Stimulated activated CD8-positive, alpha-beta memory T cell treated with anti-CD3 and anti-CD28 coated beads, Interleukin-4, amount 100 ng/mL, for 4 hours (primary cell): ENCODE measurements around the gene WDR6.
"Not testable (repeated sequence)": the region's sequence is repeated elsewhere in the genome, so short reads cannot be mapped to it uniquely, and the experiment has no call there.

Source experiments
- DNase-seq, 2 donors: peaks; one replicate each; pipeline ENCODE4 v3.0.0-alpha.2; 2020; ENCODE audit warnings: low read depth in 2 of 2, low spot score in 1 of 2

The WDR6 gene

GRCh38 chr3:48990636-48991469, 16.3 kb upstream of the WDR6 start:
- DNase-seq = no peak

DNA sequence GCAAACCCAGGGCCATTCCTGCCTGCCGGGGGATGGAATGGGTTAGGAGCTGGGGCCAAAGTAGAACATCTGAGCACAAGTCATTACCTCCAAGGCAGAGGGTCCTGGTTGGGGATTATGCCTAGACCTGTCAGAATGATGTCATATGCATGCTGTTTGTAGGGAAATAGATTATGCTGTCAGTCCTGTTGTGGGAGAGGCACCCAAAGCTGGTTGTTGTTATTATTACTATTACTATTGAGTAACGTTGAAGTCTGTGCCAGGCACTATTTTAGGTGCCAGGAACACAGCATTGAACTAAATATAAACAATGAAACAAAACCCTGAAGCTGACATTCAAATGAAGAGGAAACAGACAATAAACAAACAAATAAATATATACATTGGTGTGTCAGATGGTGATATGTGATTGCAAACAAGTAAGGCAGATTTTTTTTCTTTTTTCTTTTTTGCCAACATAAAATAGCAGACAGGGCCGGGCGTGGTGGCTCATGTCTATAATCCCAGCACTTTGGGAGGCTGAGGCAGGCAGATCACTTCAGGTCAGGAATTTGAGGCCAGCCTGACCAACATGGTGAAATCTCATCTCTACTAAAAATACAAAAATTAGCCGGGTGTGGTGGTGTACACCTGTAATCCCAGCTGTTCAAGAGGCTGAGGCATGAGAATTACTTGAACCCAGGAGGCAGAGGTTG, 15.2 kb upstream of the WDR6 start:
- DNase-seq = no peak

DNA sequence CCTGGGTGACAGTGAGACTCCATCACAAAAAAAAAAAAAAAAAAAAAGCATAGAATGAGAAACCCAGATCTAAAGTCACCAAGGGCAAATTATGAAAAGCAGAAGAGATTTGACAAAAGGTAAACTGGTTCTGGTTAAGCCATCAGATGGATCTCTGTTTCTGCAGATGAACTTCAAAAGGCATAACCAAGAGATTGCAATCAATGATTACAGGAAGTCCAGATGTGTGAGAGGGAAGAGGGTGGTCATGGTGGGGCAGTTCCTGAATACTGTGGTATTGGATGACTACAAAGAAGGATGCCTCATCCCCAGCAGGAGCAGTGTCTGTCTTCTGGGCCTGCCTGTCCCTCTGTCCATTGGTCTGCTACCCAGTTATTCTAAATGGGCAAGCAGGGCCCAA, 13.4 kb upstream of the WDR6 start:
- DNase-seq = no peak

DNA sequence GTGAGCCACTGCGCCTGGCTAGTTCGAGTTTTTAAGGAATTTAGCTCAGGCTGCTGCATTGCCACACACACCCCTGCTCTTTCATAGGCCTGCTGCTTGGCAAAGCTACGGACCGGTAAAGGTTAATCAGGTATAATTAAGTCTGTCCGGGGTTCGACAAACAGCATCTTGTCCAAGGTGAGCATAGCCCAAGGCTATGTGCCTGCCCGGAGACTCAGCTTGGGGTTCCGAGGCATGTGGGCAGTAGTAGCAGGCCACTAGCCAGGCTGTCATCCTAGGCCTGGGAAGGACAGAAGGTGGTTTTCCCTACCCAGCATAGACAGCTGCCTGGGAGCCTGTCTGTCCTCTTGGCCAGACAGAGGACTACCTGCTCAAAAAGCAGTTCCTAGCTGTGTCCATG, 10.6 kb upstream of the WDR6 start:
- DNase-seq = no peak

DNA sequence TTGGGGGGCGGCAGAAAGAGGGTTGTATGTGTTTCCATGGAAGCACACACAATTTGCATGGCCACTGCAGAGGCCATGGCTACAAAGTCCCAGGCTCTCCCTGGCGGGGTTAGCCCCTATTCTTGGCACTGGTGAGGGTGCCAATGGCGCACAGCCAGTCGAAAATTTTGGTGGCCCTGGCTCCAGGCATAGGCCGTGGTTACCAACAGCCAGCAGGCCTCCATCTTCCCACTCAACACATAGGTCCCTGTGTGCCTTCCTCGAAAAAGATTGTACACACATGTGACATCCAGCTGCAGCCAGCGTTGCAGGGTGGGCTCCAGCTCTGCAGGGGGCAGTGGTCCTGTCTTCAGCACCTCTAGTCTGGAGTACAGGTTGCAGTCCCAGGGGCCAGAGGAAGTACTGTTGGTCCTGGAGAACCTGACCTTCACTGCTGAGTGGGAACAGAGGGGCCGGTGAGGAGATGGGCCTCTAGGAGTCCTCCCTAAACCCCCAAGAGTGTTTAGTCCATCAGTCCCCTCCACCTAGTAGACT, 10.0 kb upstream of the WDR6 start:
- DNase-seq = no peak

DNA sequence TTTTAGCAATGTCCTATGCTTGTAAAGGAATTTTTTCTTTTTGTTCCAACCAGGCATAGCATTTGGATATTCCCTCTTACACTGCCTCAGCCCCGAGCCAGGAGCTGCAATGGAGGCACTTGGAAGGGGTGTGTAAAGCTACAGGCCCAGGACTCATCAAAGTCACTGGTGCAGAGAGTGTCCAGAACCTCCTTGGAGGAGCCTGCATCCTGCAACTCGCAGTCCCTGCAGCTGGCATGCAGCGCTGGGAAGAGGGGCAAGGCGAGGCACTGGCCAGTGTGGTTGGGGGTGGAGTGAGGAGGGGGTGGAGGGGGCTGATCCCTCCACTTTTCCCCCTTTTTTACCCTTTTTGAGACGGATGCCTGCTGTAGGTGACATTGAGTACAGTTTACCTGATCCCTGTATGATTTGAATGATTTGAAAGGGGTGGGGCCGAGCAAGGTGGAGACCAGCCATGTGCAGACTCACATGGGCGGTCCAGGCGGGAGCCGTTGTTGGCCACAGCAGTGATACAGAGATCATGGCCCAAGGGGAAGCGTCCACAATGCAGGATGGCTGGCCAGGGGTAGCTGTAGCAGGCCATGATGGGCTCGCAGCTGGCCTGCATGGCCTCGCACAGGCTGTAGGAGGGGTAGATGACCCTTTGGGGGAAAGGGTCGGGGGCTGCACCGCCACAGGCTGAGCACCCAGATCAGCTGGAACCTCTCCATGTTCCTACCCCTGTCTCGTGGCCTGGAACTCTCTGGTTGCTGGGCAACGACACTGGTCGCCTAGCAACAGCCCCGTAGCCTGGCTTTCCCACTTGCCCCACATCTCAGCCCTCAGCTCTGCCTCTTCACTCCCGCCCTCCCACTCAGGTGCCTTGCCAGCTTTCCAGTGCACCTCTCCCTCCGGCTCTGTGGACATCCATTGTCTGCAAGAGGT, 9.2 kb upstream of the WDR6 start:
- no peak for DNase-seq

DNA sequence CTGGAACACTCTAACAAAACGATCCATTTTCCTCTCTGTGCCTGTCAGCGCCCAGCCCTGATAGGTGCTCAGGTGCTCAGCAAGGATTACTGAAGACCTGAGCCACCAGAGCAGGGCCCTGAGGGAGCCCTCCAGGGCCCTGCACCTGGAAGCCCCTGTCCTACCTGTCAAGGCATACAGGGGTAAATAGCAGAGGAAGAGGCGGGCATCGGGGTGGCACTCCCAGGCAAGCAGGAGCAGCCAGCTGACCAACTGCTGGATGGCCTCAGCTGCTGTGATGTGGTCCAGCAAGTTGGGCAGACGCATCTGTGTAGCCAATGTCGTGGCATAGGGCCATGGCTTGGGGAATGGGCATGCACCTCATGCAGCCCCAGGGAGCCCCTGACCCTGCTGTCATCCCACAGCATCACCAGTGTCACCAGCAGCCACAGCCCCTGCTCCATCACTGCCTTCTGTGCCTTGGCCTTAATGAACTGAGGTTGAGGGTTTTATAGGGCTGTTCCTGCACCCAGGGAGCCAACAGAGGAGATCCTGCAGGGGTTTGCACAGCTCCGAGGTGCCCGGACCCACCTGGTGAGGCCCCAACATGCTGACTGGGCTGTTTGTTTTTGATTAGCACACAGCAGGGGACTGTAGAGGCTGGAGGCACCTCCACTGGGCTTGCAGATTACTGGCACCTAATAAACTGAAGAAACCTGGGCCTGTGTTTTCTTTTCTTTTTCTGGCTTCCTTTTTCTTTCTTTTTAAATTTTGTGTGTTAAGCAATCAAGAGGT, 7.9 kb upstream of the WDR6 start:
- no peak for DNase-seq

DNA sequence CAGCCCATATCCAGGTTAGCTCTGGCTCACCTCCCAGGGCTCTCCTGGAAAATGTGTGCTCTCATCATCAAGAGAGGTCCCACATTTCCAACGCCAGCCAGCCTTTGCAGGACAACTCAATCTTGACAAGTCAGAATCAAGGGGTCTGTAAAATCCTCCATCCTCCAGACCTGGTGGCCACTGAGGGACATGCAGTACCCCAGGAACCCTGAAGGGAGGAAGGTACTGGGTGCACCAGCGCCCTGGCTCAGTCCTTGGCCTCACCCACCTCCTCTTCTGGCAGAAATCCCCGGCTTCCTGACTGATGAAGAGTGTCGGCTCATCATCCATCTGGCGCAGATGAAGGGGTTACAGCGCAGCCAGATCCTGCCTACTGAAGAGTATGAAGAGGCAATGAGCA, 6.0 kb upstream of the WDR6 start:
- no peak for DNase-seq

DNA sequence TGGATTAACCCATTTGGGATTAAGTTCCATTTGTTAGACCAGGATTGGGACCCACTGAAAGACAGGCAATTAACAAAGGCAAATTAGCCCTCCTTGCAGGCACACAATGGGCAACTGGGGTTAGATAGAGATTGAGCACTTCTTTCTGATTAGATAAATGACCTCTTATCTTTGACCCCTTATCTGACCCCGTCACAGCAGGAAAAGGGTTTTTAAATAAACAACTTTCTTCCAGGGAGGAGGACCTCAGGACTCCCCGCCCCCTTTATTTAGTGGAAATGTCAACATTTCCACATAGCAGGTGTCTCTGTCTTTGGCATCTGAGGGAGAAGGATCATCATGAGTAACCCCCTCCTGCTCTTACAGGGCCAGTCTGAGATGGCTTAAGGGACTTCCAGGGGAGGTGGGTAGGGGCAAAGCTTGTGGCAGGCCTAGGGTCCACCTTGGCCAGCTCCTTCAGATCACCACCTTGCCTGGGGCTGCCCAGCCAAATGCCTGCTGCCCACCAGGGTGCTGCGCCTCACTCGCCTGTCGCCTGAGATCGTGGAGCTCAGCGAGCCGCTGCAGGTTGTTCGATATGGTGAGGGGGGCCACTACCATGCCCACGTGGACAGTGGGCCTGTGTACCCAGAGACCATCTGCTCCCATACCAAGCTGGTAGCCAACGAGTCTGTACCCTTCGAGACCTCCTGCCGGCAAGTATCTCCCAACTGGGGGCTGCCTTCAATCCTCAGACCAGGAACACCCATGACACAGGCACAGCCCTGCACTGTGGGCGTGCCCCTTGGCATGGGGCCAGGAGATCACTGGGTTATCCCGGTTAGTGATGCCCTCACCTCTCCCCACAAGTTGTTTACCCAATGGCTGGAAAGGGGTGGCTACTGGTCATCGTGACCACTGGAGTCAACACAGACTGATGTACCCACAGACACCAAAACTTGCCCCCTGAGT, 2.6 kb upstream of the WDR6 start:
- DNase-seq = no peak

DNA sequence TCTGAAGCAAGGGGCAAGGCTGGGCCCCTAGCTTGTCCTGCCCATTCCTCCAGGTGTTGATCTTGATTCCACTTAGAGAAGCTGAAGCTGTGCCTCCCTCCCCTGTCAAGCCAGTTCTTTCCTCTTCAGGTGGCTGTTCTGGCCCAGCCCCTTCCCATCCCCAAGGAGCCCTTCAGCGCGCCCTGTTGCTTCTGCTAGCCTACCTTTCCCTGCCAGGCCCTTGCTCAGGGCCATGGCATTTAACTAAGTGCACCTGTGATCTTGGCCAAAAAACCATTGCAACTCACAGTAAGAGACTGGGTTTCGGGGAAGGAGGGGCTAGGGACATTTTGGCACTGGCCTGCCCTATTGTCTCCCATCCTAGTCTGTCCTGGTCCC, 1.9 kb upstream of the WDR6 start:
- no peak for DNase-seq

GRCh38 chr3:49005998-49006397, 1.2 kb upstream of the WDR6 start:
- no peak for DNase-seq

DNA sequence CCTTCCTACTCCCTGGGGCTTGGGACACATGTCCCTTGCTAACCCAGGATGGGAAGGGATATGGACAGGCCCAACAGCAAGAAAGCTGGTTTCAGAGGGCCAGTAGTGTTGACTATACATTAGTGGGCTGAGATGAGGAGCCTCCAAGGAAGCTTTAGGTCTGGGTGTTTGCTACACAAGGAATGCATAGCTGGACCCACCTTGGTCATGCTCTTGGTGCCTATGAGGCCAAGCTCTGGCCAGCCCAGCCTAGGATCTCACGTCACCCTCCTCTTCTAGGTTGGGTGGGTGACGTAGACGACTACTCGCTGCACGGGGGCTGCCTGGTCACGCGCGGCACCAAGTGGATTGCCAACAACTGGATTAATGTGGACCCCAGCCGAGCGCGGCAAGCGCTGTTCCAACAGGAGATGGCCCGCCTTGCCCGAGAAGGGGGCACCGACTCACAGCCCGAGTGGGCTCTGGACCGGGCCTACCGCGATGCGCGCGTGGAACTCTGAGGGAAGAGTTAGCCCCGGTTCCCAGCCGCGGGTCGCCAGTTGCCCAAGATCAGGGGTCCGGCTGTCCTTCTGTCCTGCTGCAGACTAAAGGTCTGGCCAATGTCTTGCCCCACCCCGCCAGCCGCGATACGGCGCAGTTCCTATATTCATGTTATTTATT, 653 bp upstream of the WDR6 start:
- DNase-seq = no peak

GRCh38 chr3:49007771-49008528, 759 bp downstream of the WDR6 start:
- DNase-seq = peak; percentile 80 to 82

DNA sequence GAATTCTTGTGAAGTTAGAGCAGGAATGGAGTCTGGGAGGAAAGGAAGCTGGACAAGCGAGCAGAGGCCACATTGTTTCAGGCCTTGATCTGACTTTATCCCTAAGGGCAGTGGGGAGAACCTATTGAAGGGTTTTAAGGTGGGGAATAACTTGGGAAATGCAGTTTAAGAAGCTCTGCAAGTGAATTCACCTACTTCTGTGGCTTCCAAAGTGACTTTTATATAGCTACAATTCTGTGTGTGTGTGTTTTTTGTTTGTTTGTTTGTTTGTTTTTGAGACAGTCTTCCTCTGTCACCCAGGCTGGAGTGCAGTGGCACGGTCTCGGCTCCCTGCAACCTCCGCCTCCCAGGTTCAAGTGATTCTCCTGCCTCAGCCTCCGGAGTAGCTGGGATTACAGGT, 1.4 kb downstream of the WDR6 start:
- DNase-seq = not testable (repeated sequence)

GRCh38 chr3:49009396-49009795, 2.2 kb downstream of the WDR6 start:
- DNase-seq = no peak

DNA sequence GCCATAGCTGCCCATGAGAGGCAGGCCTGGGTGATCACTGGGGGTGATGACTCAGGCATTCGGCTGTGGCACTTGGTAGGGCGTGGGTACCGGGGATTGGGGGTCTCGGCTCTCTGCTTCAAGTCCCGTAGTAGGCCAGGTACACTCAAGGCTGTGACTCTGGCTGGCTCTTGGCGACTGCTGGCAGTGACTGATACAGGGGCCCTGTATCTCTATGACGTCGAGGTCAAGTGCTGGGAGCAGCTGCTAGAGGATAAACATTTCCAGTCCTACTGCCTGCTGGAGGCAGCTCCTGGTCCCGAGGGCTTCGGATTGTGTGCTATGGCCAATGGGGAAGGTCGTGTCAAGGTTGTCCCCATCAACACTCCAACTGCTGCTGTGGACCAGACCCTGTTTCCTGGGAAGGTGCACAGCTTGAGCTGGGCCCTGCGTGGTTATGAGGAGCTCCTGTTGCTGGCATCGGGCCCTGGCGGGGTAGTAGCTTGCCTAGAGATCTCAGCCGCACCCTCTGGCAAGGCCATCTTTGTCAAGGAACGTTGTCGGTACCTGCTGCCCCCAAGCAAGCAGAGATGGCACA, 5.3 kb downstream of the WDR6 start:
- no peak for DNase-seq

DNA sequence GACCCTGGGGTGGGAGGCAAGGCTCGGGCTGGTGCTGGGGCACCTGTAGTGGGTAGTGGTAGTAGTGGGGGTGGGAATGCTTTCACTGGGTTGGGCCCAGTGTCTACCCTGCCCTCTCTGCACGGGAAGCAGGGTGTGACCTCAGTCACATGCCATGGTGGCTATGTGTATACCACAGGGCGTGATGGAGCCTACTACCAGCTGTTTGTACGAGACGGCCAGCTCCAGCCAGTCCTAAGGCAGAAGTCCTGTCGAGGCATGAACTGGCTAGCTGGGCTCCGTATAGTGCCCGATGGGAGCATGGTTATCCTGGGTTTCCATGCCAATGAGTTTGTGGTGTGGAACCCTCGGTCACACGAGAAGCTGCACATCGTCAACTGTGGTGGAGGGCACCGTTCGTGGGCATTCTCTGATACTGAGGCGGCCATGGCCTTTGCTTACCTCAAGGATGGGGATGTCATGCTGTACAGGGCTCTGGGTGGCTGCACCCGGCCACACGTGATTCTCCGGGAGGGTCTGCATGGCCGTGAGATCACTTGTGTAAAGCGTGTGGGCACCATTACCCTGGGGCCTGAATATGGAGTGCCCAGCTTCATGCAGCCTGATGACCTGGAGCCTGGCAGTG, 6.0 kb downstream of the WDR6 start:
- no peak for DNase-seq
